NCI-H226 (cell line): ENCODE data around the gene MLPH.

Experiments
- DNase-seq: peaks from one replicate; pipeline ENCODE4 v3.0.0-alpha.2; 2015

Gene MLPH

DNA sequence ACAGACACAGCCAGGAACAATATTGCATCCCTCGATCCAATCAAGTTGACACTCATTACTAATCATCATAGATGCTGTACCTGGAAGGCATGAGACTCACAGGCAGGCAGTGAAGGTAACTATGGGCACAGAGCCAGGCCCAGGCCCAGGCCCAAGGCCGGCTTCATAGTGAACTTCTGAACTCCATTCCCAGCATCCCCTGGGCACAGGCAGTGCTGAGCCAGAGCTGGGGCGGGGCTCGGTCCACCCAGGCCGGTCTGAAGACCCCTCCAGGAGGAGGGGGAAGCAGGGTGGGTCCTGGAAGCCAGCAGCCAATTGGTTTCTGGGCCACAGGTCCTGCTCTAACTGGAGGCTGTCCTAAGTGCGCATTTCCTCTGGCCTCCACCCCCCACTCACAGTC is 37.6 kb downstream of the MLPH start:
- DNase-seq = no peak

- no peak for DNase-seq
Observed at GRCh38 chr2:237525559-237526157, 38.6 kb downstream of the MLPH start.

GRCh38 chr2:237527233-237527632 is 40.2 kb downstream of the MLPH start:
- no peak for DNase-seq

GRCh38 chr2:237527766-237528165 is 40.7 kb downstream of the MLPH start:
- no peak for DNase-seq

DNA sequence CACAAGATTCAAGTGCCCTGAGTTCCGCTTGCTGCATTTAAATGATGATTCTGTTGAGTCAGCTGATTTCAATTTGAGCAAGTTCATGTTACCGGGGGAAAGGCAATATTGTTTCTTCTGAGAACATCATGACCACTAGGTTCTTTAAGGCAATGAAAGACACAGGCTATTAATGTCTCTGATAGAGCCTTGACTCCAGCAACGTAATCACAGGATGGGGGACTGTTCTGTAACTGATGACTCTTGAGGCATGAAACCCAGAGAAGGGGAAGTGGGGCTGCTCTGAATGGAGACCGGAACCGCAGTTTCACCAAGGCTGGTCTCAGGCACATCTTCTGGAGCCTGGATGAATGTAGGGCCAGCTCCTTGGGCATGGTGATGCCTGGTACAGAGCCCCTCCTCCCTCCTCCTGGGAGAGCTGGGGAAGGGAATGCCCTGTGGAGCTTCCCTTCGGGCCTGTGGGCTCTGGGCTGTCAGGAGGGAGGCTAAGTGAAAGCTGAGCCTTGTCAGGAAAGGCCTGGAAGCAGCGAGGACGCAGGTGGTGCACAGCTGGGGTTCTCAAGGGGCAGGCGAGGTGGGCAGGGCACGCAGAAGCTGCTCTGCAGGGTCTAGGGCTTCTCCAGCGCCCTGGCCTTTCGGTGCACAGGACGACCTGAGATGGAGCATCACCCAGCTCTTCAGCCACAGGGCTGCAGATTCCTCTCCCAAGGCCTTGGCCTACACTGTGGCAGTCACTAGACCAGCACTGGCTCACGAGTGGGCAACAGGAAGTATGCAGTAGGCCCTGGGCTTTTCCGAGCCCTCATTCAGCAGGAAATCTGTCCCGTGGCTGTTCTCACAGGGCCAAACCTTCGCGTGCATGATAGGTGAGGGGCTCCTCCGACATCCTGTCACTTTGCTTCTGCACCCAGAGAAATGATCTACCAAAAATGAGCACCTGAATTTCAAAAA is 42.7 kb downstream of the MLPH start:
- DNase-seq = no peak

DNA sequence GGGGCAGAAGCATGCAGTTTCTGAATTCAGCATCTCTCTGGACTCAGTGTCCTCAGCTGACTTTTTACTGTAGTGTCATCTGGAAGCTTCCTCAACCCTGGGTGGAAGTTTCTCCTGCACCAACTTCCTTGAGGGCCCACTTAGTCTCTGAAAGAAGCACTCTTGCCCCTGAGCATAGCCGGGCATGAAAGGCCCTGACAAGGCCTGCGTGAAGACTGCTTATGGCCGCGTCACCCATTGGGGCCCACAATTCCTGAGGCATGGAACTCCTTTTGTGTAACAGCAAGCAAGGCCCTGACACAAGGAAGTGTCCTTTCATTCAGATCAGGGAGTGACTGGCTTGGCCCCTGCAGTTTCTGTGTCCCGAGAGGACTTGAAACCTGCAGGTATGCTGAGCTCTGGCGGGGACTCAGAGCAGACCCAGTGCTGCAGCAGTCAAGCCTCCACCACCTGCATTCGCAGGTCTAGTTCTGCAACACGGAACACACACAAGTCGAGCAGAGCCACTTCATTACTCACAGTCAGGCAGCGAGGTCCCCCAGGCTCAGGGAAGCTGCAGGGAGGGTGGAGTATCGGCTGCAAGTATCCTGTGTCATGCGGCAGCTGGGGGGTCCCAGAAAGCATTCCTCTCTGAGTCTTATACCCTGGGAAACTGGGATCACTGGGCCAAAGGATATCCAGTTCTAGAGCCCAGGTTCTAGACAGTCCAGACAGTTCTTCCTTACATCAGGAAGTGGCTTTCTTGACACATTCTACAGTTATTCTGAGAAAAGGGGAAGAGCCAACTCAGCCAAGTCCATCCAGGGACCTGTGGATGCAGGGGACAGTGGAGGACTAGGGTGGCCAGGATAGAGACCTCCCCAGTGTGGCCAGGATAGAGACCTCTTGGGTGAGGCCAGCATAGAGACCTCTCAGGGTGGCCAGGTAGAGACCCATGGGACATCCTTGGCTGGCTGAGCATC is 43.7 kb downstream of the MLPH start:
- DNase-seq = no peak

GRCh38 chr2:237532160-237532559 is 45.1 kb downstream of the MLPH start:
- DNase-seq = no peak

DNA sequence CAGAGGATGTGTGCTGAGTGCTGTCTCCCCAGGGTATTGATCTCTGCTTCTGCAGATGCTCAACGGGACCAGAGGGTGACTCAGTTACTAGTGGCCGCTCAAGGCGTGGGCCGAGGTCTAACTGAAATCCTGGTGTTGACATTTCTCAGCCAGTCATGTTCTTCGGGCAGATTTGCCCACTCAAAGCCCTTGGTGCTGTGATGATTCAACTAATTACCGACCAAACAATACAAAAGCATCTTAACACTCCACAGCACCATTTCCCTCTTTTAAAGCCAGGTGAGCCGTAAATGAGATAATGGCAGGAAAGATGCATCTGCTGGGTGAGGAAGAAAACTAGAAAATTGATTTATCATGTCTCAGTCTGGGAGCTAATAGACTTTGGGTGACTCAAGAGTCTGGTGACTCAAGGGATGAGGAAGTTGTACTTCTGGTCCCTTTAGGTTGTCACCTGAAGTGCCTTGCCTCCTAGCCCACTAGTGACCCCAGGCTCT is 46.7 kb downstream of the MLPH start:
- DNase-seq = no peak

DNA sequence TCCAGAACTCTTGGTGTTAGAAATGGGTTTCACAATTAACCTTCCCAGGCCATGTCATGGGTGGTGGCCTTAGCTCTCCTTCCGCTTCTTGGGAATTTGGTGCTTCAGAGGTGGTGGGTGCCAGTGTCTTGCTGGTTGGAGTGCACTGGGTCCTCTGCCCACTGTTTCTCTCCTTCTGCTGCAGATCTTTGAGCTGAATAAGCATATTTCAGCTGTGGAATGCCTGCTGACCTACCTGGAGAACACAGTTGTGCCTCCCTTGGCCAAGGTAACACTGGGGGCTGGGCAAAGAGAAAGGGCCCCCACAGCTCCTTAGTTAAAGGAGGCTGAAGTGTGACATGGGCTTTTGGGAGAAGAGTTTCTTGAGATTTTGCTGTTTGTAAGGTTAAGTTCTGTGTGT is 47.3 kb downstream of the MLPH start:
- no peak for DNase-seq

GRCh38 chr2:237535385-237536082 is 48.5 kb downstream of the MLPH start:
- no peak for DNase-seq

GRCh38 chr2:237536083-237536415 is 49.0 kb downstream of the MLPH start:
- no peak for DNase-seq

DNA sequence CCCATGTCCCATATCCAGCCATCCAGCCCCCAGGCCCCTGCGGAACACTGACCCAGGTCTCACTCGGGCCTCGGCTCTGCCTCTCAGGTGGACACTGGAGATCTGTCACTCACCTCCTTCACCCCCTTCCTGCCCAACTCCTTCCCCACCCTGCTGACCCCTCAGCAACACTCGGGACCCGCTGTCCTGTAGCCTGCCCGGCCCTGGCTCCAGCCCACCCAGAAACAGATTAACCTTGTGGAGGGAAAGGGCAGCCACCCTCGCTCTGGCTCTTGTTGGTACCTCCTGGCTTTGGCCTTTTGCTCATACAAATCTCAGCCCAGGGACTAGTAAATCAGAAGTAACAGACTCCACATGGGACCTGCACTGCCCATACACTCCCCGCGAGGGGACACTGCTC is 49.6 kb downstream of the MLPH start:
- DNase-seq = no peak

GRCh38 chr2:237538001-237538720 is 51.1 kb downstream of the MLPH start:
- DNase-seq = no peak

GRCh38 chr2:237538901-237539300 is 51.9 kb downstream of the MLPH start:
- no peak for DNase-seq

DNA sequence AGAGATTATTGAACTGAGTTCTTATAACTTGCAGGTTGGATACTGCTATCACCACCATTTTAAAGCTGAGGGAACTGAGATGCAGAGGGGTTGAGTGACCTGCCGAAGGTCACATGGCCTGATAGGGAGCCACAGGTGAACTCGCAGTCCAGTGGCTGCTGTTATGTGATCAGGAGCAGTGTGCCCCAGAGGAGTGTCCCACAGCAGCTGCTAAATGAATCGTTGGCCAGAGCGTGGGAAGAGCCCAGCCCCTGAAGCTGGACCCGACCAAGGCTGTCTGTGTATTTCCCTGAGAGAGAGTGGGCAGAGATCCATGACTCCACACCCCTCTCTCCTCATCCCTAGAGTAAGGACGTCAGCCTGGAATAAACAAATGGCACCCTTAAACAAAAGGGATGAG is 52.6 kb downstream of the MLPH start:
- no peak for DNase-seq

- no peak for DNase-seq
Observed at GRCh38 chr2:237540223-237540775, 53.2 kb downstream of the MLPH start.

DNA sequence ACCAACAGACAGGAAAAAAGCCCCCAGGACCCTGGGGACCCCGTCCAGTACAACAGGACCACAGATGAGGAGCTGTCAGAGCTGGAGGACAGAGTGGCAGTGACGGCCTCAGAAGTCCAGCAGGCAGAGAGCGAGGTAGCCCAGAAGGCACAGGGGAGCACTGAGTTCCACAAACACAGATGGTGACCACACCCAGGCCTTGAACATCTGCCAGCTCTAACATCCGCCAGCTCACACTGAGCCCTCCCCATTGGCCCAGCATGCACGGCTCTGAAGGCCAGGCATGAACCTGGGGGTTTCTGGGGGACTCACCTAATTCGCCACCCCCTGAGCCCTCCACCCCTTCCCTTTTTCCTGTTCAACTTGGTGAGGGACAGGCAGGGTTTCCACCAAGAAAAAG is 53.8 kb downstream of the MLPH start:
- peak; percentile 22 for DNase-seq

DNA sequence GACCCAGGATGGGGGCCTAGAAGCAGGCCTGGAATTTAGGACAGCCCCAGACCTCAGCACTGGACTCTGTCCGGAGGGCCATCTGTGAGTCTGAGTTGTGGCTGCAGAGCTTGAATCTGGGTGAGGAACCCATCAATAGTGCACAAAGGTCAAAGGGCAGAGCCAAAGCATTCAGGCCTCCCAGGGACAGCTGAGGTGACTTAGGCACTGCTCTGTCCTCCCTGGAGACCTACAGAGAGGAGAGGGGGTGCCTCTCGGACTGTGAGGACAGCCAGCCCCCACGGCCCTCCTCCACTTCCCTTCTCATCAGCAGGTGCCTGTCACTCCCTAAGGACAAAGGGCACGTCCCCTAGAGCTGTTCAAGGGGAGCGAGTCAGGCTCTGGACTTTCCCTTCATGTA is 54.2 kb downstream of the MLPH start:
- DNase-seq = no peak

- no peak for DNase-seq
Observed at GRCh38 chr2:237542001-237542704, 55.1 kb downstream of the MLPH start.

DNA sequence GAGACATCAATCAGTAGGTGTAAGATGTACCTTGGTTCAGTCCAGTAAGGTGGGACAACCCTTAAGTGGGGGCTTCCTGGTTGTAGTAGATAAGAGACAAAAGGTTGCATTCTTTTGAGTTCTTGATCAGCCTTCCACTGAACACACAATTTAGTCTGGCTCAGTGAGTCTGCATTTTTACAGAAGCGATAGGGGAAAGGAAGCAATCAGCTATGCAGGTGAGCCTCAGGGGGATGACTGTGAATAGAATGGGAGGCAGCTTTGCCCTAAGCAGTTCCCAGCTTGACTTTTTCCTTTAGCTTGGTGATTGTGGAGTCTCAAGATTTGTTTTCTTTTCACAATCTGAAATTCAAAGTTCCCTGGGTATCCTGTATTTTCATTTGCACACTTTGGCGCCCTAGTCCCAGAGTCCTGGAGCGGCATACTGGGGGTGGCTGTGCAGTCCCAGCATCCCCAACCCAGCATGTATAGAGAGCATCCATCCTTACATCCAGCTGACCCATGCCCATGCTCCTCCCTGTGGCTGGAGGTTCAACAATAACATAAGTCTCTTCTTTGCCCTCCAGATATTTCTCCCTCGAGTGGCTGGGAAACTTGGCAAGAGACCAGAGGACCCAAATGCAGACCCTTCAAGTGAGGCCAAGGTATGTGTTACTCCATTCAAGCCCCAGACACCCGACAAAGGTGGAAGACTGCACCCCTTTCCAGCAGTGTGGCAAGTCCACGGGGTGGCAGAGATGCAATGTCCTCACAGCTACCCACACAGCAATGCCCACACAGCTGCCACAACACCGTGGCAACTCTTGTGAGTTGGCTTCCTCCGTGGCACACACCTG is 59.2 kb downstream of the MLPH start:
- no peak for DNase-seq
